Kidney tubule cell (primary cell): ENCODE results near the gene ABCB10.

Experiments used
- DNase-seq: peaks from one replicate; pipeline ENCODE4 v3.0.0-alpha.2; 2018; ENCODE audit warnings: low spot score

ABCB10 gene

GRCh38 chr1:229474509-229474908 lies 84.0 kb downstream of the ABCB10 start:
- no peak for DNase-seq

- no peak for DNase-seq
Observed at GRCh38 chr1:229471175-229471574, 87.3 kb downstream of the ABCB10 start.

DNA sequence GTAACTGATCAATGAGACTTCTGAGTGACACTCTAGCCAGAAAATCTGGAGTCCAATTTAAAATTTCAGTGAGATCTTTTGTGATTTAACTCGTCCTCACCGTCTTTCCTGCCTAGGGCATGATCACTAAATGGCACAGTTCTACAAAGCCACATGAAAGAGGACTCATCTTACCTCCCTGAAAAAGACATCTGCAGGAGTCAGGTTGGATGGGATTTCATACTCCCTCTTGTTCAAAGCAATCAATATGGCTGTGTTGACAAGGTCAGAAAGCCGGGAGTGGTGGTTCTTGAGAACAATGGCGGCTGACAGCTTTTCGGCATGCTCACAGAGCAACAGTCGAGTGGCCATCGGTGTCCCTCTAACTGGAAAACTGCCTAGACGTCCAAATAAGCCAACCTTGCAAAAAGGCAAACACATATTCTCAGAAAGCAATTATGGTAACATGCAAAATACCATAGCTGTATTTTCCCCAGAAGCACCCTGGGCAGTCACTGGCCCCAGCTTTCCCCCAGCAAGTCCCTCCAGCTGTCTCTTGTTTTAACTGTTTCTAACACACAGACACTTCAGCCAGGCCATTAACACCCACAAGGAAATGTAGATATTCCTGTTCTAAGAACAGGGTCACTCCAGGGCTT lies 88.0 kb downstream of the ABCB10 start:
- no peak for DNase-seq

DNA sequence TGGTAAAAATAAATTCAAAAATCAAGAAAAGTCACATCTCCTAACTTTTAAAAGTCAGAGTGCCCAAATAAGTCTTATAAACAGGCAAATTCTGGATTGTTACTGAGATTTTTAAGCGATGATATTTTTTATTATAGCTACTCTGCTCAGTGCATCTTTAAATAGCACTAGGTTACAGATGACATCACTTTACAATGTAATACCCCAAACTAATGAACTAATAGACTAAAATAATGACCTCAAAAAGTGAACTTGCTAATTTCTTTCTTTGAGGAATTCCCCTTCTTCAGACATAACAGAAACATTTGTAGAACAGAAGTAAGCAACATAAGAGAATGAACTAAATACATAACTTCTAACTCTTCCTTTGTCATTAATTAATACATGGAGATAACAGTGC lies 91.6 kb downstream of the ABCB10 start:
- DNase-seq: no peak
